Karpas-422 (cell line): ENCODE data around the gene GABARAPL1. TPM values are rescaled to one million over a fixed set of nuclear protein-coding genes. Genes with fewer than 3 reads are reported as not detected.

Source experiments
- total RNA-seq: library from RNA; depleted of rRNA; stranded (reverse); fragments of >200 nt; shearing (Covaris generic); gene quantifications from 2 replicates; pipeline ENCODE4 v1.2.3, GENCODE V29; 2014; ENCODE audit warnings: low replicate concordance; rRNA removed

GABARAPL1 gene
- total RNA-seq, 1 experiment from 2014 or later: 0.56 TPM

Other genes starting within 250 kb of the GABARAPL1 start
- not detected in 2 replicates for gene CLEC12A, start 241.5 kb upstream of the GABARAPL1 start, total RNA-seq
- not detected in 2 replicates for gene CLEC1B, start 213.8 kb upstream of the GABARAPL1 start, total RNA-seq
- not detected in 2 replicates for gene CLEC12B, start 202.2 kb upstream of the GABARAPL1 start, total RNA-seq
- not detected in 2 replicates for gene CLEC9A, start 182.2 kb upstream of the GABARAPL1 start, total RNA-seq
- not detected in 2 replicates for gene CLEC1A, start 113.9 kb upstream of the GABARAPL1 start, total RNA-seq
- not detected in 2 replicates for gene CLEC7A, start 82.7 kb upstream of the GABARAPL1 start, total RNA-seq
- not detected in 2 replicates for gene OLR1, start 40.7 kb upstream of the GABARAPL1 start, total RNA-seq
- gene TMEM52B, start 33.8 kb upstream of the GABARAPL1 start, total RNA-seq: not detected in 2 replicates
- gene KLRD1, start 95.0 kb downstream of the GABARAPL1 start, total RNA-seq: not detected in 2 replicates
- gene KLRK1, start 177.2 kb downstream of the GABARAPL1 start, total RNA-seq: not detected in 2 replicates
- gene KLRC4, start 196.9 kb downstream of the GABARAPL1 start, total RNA-seq: not detected in 2 replicates
- not detected in 2 replicates for gene KLRC3, start 207.7 kb downstream of the GABARAPL1 start, total RNA-seq
- gene KLRC2, start 223.1 kb downstream of the GABARAPL1 start, total RNA-seq: not detected in 2 replicates
- not detected in 2 replicates for gene KLRC1, start 240.5 kb downstream of the GABARAPL1 start, total RNA-seq